OCI-M2 (cell line): ENCODE results near the gene OXCT1.
"Not testable (repeated sequence)": the region's sequence is repeated elsewhere in the genome, so short reads cannot be mapped to it uniquely, and the experiment has no call there.

Source experiments
- DNase-seq: peaks from one replicate; lab custom pipeline; 2025; ENCODE audit not compliant: unreplicated experiment; lab: John Stamatoyannopoulos, UW

OXCT1 gene

DNA sequence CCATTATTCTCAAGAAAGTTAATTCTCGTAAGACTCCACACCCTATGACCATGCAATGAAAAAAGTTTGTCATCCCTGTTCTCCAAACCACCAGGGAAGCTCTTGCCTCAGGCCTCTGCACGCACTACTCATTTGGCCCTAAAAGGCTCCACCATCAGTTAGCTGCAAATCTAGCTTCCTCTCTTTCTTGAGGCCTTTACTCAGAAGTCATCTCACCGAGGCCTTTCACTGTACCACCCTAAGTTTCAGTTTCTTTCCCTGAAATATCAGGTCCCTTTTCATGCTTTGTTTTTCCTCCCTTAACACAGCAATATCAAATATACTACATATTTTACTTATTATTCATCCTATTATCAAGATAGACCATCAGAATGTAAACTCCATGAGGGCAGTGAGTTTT, 39.1 kb downstream of the OXCT1 start:
- no peak for DNase-seq

DNA sequence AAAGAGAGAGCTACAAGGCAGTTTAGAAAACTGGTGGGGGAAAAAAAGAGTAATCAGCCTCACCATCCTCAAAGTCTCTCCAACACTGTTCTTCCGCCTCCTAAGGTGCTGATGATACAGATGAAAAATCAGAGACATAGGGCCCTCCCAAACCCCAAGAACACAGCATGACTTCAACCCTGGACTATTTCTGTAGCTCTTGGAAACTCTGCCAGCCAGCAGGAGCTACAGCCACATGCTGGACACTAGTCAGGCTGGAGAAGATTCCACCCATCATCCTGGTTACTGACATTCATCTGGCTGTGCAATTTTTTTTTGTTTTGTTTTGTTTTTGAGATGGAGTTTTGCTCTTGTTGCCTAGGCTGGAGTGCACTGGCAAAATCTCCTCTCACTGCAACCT, 42.4 kb downstream of the OXCT1 start:
- no peak for DNase-seq

DNA sequence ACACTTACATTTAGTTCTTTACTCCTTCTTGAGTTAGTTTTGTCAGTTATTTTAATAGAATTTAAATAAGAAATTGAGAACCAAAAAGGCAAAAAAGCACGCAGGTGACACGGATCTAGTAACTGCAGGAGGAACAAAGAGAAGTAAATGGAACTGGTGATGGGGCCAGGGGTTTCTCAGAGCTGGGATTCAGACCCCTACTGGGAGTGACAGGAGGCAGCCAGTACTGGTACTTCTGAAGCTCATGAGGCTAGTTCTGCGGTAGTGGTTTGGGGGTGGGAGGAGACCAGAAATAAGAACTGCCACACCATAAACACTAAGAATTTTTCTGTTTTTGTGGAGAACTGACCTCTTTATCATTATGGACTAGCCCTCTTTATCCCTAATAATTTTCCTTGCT, 48.2 kb downstream of the OXCT1 start:
- DNase-seq: no peak

DNA sequence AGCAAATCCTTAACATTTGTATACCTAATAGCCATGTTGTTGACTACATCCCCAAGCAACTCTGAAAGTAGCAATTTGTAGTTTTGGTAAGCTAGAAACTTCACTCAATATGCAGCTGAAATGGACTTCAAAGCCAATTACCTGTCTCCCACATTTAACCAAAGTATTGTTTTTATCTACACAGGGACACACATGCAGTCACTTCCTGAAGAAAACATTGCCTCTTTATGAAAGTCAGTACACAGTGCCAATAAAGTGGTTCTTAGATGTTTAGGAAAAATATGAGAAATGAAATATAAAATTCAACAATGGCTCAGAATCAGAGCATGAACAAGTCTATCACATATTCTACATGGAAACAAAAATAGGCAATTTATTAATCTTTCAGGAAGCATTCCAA, 49.2 kb downstream of the OXCT1 start:
- no peak for DNase-seq

DNA sequence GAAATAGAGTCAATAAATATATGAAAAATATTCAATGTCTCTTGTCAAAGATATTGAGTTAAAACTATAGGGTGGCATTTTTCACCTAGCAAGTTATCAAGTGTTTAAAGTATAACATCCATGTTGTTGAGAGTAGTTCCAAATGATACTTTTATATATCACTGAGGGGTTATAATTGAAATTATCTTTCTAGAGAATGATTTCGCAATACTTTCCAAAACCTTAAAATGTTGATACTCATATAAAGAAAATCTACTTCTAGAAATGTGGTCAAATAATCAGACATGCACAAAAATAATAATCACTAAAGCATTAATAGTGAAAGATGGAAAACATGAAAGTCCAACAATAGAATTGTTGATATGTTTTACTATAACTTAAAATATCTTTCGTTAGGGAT, 50.1 kb downstream of the OXCT1 start:
- DNase-seq: no peak

DNA sequence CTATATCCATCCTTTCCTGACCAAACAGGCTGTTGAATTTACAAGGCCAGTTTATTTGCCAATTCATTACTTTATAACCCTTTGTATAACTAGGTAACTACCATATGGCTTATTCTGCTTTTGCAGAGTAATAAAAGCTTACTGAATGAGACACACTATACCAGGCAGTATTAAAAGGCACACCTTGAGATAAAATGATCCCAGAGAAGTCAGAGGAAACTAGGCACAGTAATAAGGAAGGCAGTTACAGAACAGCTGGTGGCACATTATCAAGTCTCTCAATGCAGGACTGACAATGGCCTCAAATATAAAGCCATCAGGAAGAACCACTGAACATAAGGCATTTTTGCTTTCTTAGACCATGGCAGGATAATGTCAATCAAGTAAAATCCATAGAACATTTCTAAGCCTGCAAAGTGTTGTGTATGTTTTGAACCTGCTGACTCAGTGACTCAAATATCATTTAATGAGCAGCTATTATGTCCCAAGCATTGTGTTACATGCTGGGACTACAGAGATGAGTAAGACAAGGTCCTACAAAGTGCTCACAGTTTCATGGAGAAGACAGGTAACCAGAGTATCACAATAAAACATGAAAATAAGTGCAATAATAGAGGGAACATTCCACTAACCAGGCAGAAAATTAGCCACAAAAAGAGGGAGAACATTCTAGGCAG, 52.5 kb downstream of the OXCT1 start:
- DNase-seq: no peak

DNA sequence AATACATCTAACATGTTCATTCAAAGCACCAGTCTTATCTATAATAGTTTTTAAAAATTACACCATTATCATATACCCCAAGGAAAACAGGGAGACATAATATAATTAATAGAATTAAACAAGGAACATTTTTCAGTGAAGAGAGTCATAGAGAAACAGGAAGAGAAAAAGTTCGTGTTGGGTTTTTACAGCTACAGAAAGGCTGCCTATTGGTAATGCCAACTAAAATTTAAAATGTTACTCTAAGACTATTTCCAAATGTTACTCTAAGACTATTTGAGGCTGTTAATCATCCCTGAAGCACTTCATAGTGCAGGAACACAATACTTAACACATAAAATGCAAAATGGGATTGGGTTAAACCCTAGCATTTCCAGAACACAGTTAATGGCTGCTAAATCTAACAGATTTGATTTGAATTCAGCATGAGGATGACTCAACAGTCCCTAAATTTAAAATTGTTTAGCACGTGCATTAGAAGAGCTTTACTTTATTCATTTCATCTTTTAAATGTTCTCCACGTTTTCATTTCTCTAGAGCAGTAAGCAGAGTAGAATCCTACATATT, 54.5 kb downstream of the OXCT1 start:
- DNase-seq: no peak

DNA sequence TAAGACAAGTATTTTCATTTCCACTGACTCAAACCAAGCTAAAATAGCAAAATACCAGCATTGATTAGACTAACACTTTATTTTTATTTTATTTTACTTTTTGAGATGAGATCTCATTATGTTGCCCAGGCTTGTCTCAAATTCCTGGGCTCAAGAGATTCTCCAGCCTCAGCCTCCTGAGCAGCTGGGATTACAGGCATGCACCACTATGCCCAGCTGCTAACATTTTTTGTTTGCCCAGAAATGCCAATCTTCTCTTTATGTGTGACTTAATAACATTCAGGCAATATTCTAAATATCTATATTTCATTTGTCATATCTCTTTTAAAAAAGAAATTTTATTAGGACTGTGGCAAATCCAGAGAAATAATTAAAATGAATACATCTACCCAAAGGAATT, 55.0 kb downstream of the OXCT1 start:
- no peak for DNase-seq

DNA sequence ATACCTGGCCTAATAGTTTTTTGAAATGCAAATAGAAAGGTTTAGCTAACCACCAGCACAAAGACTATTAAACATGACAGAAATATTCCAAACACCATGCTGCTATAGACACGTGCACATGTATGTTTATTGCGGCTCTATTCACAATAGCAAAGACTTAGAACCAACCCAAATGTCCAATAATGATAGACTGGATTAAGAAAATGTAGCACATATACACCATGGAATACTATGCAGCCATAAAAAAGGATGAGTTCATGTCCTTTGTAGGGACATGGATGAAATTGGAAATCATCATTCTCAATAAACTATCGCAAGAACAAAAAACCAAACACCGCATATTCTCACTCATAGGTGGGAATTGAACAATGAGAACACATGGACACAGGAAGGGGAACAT, 55.9 kb downstream of the OXCT1 start:
- DNase-seq: not testable (repeated sequence)

DNA sequence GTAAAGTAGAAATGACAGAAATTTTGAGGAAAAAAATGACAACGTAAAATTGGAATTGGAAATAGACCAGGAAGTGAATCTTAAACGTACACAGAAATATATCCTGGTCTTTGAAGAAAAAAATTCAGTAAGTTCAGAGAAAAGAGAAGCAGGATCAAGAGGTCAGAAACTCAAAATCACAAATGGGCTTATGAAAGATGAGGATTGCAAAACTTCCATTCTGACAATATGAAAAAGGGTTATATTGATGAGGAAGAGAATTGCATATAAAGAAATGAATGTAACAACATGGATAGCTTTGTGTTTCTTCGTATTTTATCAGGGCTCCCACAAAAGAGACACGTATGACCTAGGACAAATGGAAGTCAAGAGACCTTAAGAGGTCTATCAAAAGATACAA, 58.1 kb downstream of the OXCT1 start:
- DNase-seq: no peak

DNA sequence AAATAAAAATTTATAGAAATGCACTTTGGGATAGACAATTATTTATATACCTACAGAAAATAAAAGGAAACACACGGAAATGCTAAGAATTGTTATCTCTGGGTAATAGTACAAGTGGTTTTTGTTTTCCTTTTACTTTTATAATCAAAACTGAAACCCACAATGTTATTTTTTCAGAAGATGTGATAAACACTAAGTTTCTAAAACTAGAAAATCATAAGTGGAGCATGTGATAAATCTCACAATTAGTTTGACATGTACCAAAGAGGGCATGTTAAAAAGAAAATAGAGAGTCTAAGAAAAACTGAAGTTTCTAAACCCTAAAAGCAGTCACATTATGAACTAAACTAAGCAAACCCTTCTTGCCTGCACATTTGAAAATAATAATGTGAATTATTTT, 61.1 kb downstream of the OXCT1 start:
- no peak for DNase-seq

DNA sequence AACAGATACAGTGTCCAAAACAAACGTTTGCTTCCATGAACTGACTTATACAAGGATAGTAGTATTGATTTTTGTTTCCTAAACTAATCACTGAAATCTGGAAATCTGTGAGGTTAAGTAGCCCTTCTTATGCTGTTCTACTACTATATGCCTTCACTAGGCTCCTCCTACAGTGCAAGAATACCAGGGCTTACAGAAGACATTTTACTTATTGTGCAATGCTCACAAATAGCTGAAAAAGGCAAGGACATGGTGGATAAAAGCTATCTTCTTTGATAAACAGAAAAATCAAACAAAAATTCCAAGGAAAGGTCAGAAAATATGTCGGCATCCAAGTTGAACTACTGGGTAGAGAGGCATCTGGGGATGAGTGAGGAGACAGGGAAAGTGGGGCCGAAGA, 61.9 kb downstream of the OXCT1 start:
- no peak for DNase-seq

DNA sequence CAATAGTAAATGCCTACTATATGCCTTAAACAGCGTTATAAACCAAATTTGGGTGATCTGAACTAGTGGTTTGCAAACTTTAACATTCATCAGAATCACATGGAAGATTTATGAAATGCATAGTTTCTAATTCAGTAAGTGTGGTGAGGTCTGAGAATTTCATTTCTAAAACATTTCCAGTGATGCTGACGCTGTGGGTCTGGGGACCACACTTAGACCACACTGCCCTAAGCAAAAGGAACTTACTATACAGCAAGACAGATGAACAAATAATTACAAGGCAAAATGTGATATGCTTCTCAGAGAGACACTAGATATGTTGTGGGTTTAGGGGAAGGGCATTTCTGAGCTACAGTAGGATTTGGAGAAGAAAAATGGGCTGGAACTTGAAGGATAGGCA, 72.6 kb downstream of the OXCT1 start:
- no peak for DNase-seq

DNA sequence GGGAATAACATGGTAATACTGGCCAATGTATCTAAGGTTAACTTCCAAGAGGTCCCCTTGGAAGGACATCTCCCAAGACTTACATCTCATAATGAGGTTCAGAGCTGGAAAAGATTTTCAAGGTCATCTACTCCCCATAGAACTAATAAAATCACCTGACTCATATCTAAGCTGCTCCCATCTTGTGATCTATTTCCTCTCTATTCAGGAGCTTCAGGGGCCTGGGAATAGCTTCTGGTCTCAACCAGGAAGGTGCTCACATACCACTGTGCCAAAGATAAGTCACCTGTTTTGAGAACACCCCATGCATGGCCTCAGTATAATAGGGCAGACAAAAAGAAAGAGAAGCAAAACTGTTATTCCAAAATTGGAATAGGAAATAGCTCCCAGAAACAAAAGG, 74.2 kb downstream of the OXCT1 start:
- DNase-seq: no peak

DNA sequence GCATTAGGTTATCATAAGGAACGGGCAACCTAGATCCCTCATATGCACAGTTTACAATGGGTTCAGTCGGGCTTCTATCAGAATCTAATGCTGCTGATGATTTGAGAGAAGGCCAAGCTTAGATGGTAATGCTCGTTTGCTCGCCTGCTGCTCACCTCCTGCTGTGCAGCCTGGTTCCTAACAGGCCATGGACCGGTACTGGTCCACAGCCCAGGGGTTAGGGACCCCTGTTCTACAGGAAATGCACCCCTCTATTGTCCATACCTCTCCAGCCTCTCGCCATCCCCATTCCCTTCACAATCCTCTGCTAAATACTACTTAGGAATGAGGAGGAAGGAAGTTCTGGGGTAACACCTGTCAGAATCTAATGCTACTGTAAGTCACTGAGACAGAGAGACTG, 75.1 kb downstream of the OXCT1 start:
- DNase-seq: no peak

DNA sequence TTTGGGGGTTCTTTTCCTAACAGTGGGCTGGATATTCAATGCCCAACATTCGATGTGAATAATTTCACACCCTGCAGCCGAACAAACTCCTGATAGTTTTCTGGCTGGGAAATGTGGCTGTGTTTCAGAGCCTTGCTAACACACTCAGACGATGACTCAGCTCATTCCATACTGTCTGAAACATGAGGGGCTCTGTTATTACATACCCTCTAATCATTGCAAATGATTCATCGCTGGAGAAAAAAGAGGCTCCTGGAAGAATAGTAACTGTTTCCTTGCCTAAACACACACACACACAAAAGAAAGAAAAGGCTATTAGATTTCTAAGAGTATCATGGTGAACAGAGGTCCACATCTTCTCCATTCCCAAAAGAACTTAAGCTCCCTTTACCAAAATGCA, 75.8 kb downstream of the OXCT1 start:
- DNase-seq: no peak

DNA sequence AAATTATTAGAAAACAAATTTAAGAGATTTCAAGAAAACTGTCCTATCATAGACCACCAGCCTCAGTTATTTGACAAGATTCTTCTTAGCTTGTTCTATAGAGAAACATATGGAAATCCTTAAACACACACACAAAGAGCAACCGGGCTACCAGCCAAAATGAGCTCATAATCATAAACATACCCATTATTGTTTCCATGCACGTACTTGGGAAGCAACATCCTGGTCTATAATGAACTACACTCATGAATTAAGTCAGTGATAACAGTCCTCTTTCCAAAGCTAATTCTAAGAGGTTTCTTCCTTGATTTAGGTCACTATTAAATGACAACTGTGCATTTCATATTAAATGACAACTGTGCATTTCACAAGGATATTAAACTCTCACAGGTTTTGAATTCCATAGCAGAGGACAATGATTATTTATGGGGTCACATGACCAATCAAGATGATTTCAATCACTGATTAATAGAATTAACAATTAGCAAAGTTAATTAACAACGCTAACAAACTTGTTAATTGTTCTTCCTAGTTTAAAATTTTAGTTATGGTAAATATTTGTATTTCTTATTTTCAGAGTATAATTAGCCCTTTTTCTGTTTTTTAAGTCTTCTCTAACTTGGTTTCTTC, 77.0 kb downstream of the OXCT1 start:
- DNase-seq: no peak

DNA sequence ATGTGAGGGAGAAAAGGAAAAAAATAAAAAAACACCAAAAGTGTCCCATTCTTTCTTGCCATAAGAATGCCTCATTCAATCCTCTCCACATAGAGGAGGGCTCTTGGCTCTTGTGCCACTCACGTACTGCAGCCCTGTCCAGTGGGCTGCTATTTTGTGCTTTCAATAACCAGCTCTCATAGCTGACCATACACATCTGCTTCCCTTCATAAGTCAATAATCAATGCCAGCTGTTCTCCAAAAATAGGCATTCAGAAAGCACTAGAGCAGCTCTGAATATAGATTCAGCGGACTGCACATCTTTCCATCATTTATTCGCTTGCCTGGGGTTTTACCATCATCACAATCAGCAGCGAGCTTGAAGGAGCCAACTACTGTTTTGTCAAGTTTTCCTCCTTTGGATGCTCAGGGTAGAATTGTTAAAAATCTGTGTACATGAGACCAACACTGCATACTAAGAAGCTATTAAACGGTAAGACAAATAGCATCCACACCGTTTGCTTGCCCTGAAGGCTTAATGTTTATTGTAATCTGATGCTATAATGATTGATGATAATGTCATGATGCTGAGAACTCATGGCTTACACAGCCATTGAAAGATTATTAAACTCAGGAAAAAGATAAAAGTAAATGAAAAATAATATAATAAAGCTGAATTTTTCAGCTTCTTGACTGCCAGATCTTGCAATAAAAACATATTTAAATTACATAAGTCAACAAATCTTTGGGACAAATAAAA, 80.0 kb downstream of the OXCT1 start:
- no peak for DNase-seq

DNA sequence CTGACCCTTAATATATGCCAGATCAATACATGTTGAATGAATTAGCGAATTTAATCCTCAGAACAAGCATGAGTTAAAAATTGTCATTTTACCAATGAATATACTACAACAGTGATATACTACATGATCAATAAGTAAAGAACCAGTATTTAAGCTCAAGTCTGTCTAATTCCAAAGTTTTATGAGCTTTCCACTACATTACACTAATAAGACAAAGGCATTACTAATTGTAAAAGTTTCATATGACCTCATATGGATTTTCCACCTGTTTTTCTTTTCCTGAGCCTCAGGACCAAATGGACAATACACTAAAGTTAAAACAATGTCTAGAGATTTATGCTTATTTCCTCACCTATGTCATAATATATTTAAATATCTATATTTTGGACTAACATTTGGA, 80.8 kb downstream of the OXCT1 start:
- DNase-seq: no peak

DNA sequence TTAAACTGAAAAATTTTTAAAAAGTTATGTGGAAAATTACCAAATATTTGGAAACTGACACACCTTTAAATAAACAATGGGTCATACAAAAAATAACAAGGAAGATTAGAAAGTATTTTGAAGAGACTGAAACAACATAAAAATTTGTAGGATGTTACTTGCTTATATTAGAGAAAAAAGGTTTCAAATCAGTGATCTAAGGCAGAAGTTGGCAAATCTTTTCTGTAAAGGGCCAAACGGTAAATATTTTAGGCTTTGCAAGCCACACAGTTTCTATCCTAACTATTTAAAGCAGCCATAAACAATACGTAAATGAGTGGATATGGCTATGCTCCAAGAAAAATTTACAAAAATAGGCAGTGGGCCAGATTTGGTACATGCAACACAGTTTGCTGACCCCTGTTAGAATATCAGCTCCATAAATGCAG, 81.3 kb downstream of the OXCT1 start:
- no peak for DNase-seq

DNA sequence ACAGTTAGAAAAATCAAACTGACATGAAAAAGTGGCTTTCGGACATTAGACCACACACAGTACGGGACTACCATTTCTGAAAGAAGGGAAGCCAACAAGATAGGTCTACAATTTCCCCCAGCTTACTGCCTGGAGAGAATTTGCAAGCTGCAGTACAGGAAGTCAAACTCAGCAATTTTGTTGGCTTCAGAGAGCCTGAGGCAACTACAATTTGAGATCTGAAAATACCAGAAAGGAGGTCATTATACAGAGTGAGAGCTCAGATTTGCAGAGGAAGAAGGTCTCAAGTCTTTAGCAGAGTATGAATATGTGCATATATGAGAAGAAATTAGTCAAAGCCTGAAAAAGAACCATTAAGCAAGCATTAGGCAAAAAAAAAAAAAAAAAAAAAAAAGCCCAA, 83.0 kb downstream of the OXCT1 start:
- no peak for DNase-seq

DNA sequence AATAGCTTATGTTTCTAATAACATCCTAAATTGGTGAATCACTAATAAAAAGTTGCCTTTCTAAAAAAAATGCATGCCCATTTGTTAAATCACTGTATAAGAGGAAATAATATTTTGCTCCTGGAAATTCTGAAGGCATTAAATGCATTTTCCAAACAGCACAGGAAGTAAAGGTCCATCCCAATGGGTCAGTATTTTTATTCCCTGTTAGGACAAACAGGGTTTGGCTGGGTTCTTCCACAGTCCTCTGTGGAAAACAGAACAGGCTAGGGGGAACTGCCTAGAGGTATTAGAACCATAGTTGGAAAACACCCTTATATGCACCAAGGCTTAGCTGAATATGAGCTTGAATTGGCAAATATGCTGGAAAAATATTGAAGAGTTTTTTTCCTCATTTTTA, 85.2 kb downstream of the OXCT1 start:
- DNase-seq: no peak
